ENCODE data around the gene TBL1XR1. TPM values are rescaled to one million over a fixed set of nuclear protein-coding genes. Genes with fewer than 3 reads are reported as not detected.
"Not testable (repeated sequence)": the region's sequence is repeated elsewhere in the genome, so short reads cannot be mapped to it uniquely, and the experiment has no call there.

The TBL1XR1 gene
- total RNA-seq, 1 donor from 2014 or later: 99.6 TPM

- intact Hi-C loops (cut with micrococcal nuclease): loop anchor here (10.0 kb wide), 1 partner anchor 136 kb away; no protein-coding TSS in a partner anchor
- DNase-seq: no peak
- peak; percentile 9 for ATAC-seq
Observed at GRCh38 chr3:177190756-177191681, 6.3 kb downstream of the TBL1XR1 start.

GRCh38 chr3:177190184-177190583 lies 7.1 kb downstream of the TBL1XR1 start:
- intact Hi-C loops (cut with micrococcal nuclease): loop anchor here (10.0 kb wide), 1 partner anchor 135 kb away; no protein-coding TSS in a partner anchor
- ATAC-seq, DNase-seq: not testable (repeated sequence)

- DNase-seq; ATAC-seq; intact Hi-C loops (cut with micrococcal nuclease): not testable (repeated sequence)
Observed at GRCh38 chr3:177188325-177188724, 9.0 kb downstream of the TBL1XR1 start.

GRCh38 chr3:177186306-177186705 lies 11.0 kb downstream of the TBL1XR1 start:
- no peak for DNase-seq
- ATAC-seq: no peak
- intact Hi-C loops (cut with micrococcal nuclease): no loop called here

GRCh38 chr3:177185035-177185574 lies 12.2 kb downstream of the TBL1XR1 start:
- intact Hi-C loops (cut with micrococcal nuclease): no loop called here
- no peak for DNase-seq
- ATAC-seq: no peak

- intact Hi-C loops (cut with micrococcal nuclease); DNase-seq; ATAC-seq: not testable (repeated sequence)
Observed at GRCh38 chr3:177184602-177185001, 12.7 kb downstream of the TBL1XR1 start.

- no peak for DNase-seq
- intact Hi-C loops (cut with micrococcal nuclease): no loop called here
Observed at GRCh38 chr3:177182352-177182751, 14.9 kb downstream of the TBL1XR1 start.

GRCh38 chr3:177181418-177181817 lies 15.9 kb downstream of the TBL1XR1 start:
- intact Hi-C loops (cut with micrococcal nuclease): no loop called here
- DNase-seq (no peak), ATAC-seq (peak; percentile 27)

More at GRCh38 chr3:177182352-177182751, 14.9 kb downstream of the TBL1XR1 start:
- ATAC-seq: no peak

- ATAC-seq (no peak), DNase-seq (no peak)
- intact Hi-C loops (cut with micrococcal nuclease): no loop called here
Observed at GRCh38 chr3:177180506-177180905, 16.8 kb downstream of the TBL1XR1 start.

- intact Hi-C loops (cut with micrococcal nuclease): no loop called here
- no peak for ATAC-seq
- no peak for DNase-seq
Observed at GRCh38 chr3:177179281-177180067, 17.8 kb downstream of the TBL1XR1 start.

GRCh38 chr3:177177749-177178221 lies 19.5 kb downstream of the TBL1XR1 start:
- DNase-seq (no peak), ATAC-seq (peak; percentile 33)
- intact Hi-C loops (cut with micrococcal nuclease): no loop called here

- ATAC-seq (no peak), DNase-seq (no peak)
- intact Hi-C loops (cut with micrococcal nuclease): no loop called here
Observed at GRCh38 chr3:177174607-177175170, 22.6 kb downstream of the TBL1XR1 start.

GRCh38 chr3:177169936-177170722 lies 27.2 kb downstream of the TBL1XR1 start:
- intact Hi-C loops (cut with micrococcal nuclease): no loop called here
- ATAC-seq (no peak), DNase-seq (no peak)

GRCh38 chr3:177168431-177168830 lies 28.9 kb downstream of the TBL1XR1 start:
- DNase-seq (no peak), ATAC-seq (no peak)
- intact Hi-C loops (cut with micrococcal nuclease): no loop called here

- ATAC-seq (peak; percentile 43), DNase-seq (no peak)
- intact Hi-C loops (cut with micrococcal nuclease): no loop called here
Observed at GRCh38 chr3:177162742-177163141, 34.5 kb downstream of the TBL1XR1 start.

- DNase-seq; intact Hi-C loops (cut with micrococcal nuclease); ATAC-seq: not testable (repeated sequence)
Observed at GRCh38 chr3:177161603-177162002, 35.7 kb downstream of the TBL1XR1 start.

- intact Hi-C loops (cut with micrococcal nuclease): no loop called here
- ATAC-seq (no peak), DNase-seq (no peak)
Observed at GRCh38 chr3:177158461-177158860, 38.8 kb downstream of the TBL1XR1 start.

- DNase-seq: no peak
- intact Hi-C loops (cut with micrococcal nuclease): no loop called here
- no peak for ATAC-seq
Observed at GRCh38 chr3:177157492-177157891, 39.8 kb downstream of the TBL1XR1 start.
